HUES6 (cell line): ENCODE data around the gene SIX1.
A peak's percentile ranks its signal among the peaks of the same experiment; 100 is the strongest.

ENCODE experiments used
- H3K27ac ChIP-seq: 2 replicates; pipeline ENCODE4 v1.7.0; 2013; ENCODE audit warnings: low read depth, mild to moderate bottlenecking, low read length, inconsistent platforms
- H3K27me3 ChIP-seq: 2 replicates; pipeline ENCODE4 v1.6.1; 2013; ENCODE audit warnings: low read length; ENCODE audit not compliant: control insufficient read depth, insufficient read depth
- H3K36me3 ChIP-seq: 2 replicates; pipeline ENCODE4 v1.6.1; 2013; ENCODE audit warnings: low read length; ENCODE audit not compliant: control insufficient read depth, insufficient read depth
- H3K4me1 ChIP-seq: 2 replicates; pipeline ENCODE4 v1.6.1; 2013; ENCODE audit warnings: low read length; ENCODE audit not compliant: control insufficient read depth, insufficient read depth
- H3K4me3 ChIP-seq: 2 replicates; pipeline ENCODE4 v1.5.1; 2013; ENCODE audit warnings: low read depth, low read length
- H3K9ac ChIP-seq: one replicate; pipeline ENCODE4 v1.6.1; 2013; ENCODE audit warnings: mild to moderate bottlenecking, low read length
- H3K9me3 ChIP-seq: 2 replicates; pipeline ENCODE4 v1.6.1; 2013; ENCODE audit warnings: low read depth, low read length; ENCODE audit not compliant: control insufficient read depth, insufficient read depth

Gene SIX1

GRCh38 chr14:60655119-60655897, 6.0 kb upstream of the SIX1 start:
- Histone ChIP-seq H3K4me3 (peak overlapping the region; percentile 70), H3K9me3 (no peaks in the 10 kb centered on the region), H3K36me3 (no peaks in the 10 kb centered on the region), H3K27me3 (peaks cover 100% of the 10 kb centered on the region), H3K9ac (no peak overlapping the region), H3K4me1 (peaks cover 57% of the 10 kb centered on the region), H3K27ac (no peak overlapping the region)

- peak overlapping the region; percentile 46 for H3K4me3 ChIP-seq
- no peak overlapping the region for H3K27ac ChIP-seq
- no peaks in the 10 kb centered on the region for H3K36me3 ChIP-seq
- H3K9ac ChIP-seq = no peak overlapping the region
- peaks cover 63% of the 10 kb centered on the region for H3K4me1 ChIP-seq
- H3K9me3 ChIP-seq = no peaks in the 10 kb centered on the region
- peaks cover 100% of the 10 kb centered on the region for H3K27me3 ChIP-seq
Observed at GRCh38 chr14:60654334-60654821, 5.1 kb upstream of the SIX1 start.

- no peaks in the 10 kb centered on the region for H3K36me3 ChIP-seq
- H3K4me1 ChIP-seq = peaks cover 63% of the 10 kb centered on the region
- no peaks in the 10 kb centered on the region for H3K9me3 ChIP-seq
- no peak overlapping the region for H3K27ac ChIP-seq
- H3K4me3 ChIP-seq = peak overlapping the region; percentile 46
- no peak overlapping the region for H3K9ac ChIP-seq
- peaks cover 100% of the 10 kb centered on the region for H3K27me3 ChIP-seq
Observed at GRCh38 chr14:60653701-60654161, 4.5 kb upstream of the SIX1 start.

GRCh38 chr14:60652674-60653651, 3.7 kb upstream of the SIX1 start:
- Histone ChIP-seq H3K9ac (no peak overlapping the region), H3K4me1 (peaks cover 65% of the 10 kb centered on the region), H3K36me3 (no peaks in the 10 kb centered on the region), H3K27ac (no peak overlapping the region), H3K4me3 (peak overlapping the region; percentile 46), H3K9me3 (no peaks in the 10 kb centered on the region), H3K27me3 (peaks cover 100% of the 10 kb centered on the region)

GRCh38 chr14:60651796-60652673, 2.8 kb upstream of the SIX1 start:
- Histone ChIP-seq H3K27ac (no peak overlapping the region), H3K9me3 (no peaks in the 10 kb centered on the region), H3K4me3 (peak overlapping the region; percentile 46; the same call in 1 of the 2 replicates), H3K36me3 (no peaks in the 10 kb centered on the region), H3K4me1 (peaks cover 71% of the 10 kb centered on the region), H3K27me3 (peaks cover 100% of the 10 kb centered on the region), H3K9ac (no peak overlapping the region)

GRCh38 chr14:60651086-60651795, 2.0 kb upstream of the SIX1 start:
- Histone ChIP-seq H3K9ac (no peak overlapping the region), H3K4me3 (peak overlapping the region; percentile 5; the same call in 1 of the 2 replicates)

GRCh38 chr14:60650373-60650961, 1.2 kb upstream of the SIX1 start:
- Histone ChIP-seq H3K4me1 (peaks cover 75% of the 10 kb centered on the region), H3K27me3 (peaks cover 100% of the 10 kb centered on the region), H3K4me3 (peak overlapping the region; percentile 65), H3K9ac (no peak overlapping the region), H3K36me3 (no peaks in the 10 kb centered on the region), H3K27ac (no peak overlapping the region), H3K9me3 (no peaks in the 10 kb centered on the region)

More at GRCh38 chr14:60651086-60651795, 2.0 kb upstream of the SIX1 start:
- H3K36me3 ChIP-seq = no peaks in the 10 kb centered on the region
- H3K4me1 ChIP-seq = peaks cover 75% of the 10 kb centered on the region
- H3K27me3 ChIP-seq = peaks cover 100% of the 10 kb centered on the region
- H3K9me3 ChIP-seq = no peaks in the 10 kb centered on the region
- no peak overlapping the region for H3K27ac ChIP-seq

GRCh38 chr14:60649875-60650372, 647 bp upstream of the SIX1 start:
- Histone ChIP-seq H3K4me3 (peak overlapping the region; percentile 65), H3K4me1 (peaks cover 75% of the 10 kb centered on the region), H3K36me3 (no peaks in the 10 kb centered on the region), H3K9ac (no peak overlapping the region), H3K9me3 (no peaks in the 10 kb centered on the region), H3K27me3 (peaks cover 100% of the 10 kb centered on the region), H3K27ac (no peak overlapping the region)

- peaks cover 75% of the 10 kb centered on the region for H3K4me1 ChIP-seq
- no peaks in the 10 kb centered on the region for H3K36me3 ChIP-seq
- peaks cover 100% of the 10 kb centered on the region for H3K27me3 ChIP-seq
- H3K9me3 ChIP-seq = no peaks in the 10 kb centered on the region
- H3K9ac ChIP-seq = no peak overlapping the region
- H3K4me3 ChIP-seq = peak overlapping the region; percentile 65
- H3K27ac ChIP-seq = no peak overlapping the region
Observed at GRCh38 chr14:60648249-60648933, 886 bp downstream of the SIX1 start.
